Ovary (tissue), 10 donors: ENCODE results near the gene MAPRE3. TPM values are rescaled to one million over a fixed set of nuclear protein-coding genes. Genes with fewer than 3 reads are reported as not detected.
A peak's percentile ranks its signal among the peaks of the same experiment; 100 is the strongest.
"Not testable (repeated sequence)": the region's sequence is repeated elsewhere in the genome, so short reads cannot be mapped to it uniquely, and the experiment has no call there.

ENCODE experiments used
- DNase-seq, 5 donors: peaks; one replicate each; pipeline ENCODE4 v3.0.0-alpha.2; 2019 to 2020
- H3K27ac ChIP-seq, 2 donors: fragments of 200-600 bp; one replicate each; pipeline versions ENCODE4 v1.5.1 to v1.8.0; 2019 to 2022
- H3K27me3 ChIP-seq: fragments of 200-600 bp; one replicate; pipeline ENCODE4 v1.8.0; 2022
- H3K36me3 ChIP-seq: fragments of 200-600 bp; sonication (generic); one replicate; pipeline ENCODE4 v1.5.1; 2019
- H3K4me1 ChIP-seq: one replicate; pipeline ENCODE4 v1.8.1; 2013; ENCODE audit warnings: mild to moderate bottlenecking, moderate library complexity; ENCODE audit not compliant: insufficient read depth
- H3K4me3 ChIP-seq: fragments of 200-600 bp; sonication (generic); one replicate; pipeline ENCODE4 v1.5.1; 2017
- H3K9me3 ChIP-seq, 2 donors: fragments of 200-600 bp in 1 of 2; sonication (generic) in 1 of 2; one replicate each; pipeline versions ENCODE4 v1.5.1 to v1.8.1; 2013 to 2019; ENCODE audit warnings: mild to moderate bottlenecking in 1 of 2, moderate library complexity in 1 of 2
- EP300 ChIP-seq: sonication (generic); formaldehyde crosslinking; IDR thresholded peaks from one replicate; pipeline ENCODE4 v1.6.1; 2017; ENCODE audit warnings: antibody characterized with exemption
- POLR2A ChIP-seq: fragments of 450-650 bp; IDR thresholded peaks from one replicate; pipeline ENCODE4 v1.6.1; 2017; ENCODE audit warnings: antibody characterized with exemption, mild to moderate bottlenecking, moderate library complexity
- WGBS, 3 donors: extraction: QIAGEN DNeasy Blood & Tissue Kit in 1 of 3; methylation state at CpG; one replicate each; pipeline versions ENCODE4 v1.1.5 to v1.1.7; 2013 to 2017; 5-methylcytosine and 5-hydroxymethylcytosine counted together
- intact Hi-C, 4 donors: fragments of 100-400 bp; cut with DNase I; formaldehyde crosslinking; loops; one replicate each; pipeline versions ENCODE4 v1.11.0 to v1.15.1; 2022 to 2023
- long read RNA-seq, 3 donors: library from polyadenylated mRNA in 2 of 3; unstranded in 2 of 3; transcript quantifications; one replicate each; pipeline ENCODE4 v2.0.0 and lab custom pipeline, GENCODE V29; 2021 to 2026
- polyA plus RNA-seq, 2 donors: library from polyadenylated mRNA; stranded (reverse); fragments of 200-250 nt in 1 of 2; fragments of 350-450 nt in 1 of 2; fragmentation: Illumina TruSeq in 1 of 2; extraction: RNeasy Lipid Tissue Mini Kit (QIAGEN cat#74804) in 1 of 2; gene quantifications; one replicate each; pipeline ENCODE4 v1.2.3, GENCODE V29; 2013 to 2014
- total RNA-seq, 7 donors: library from RNA; depleted of rRNA in 2 of 7; stranded (reverse); fragments of >200 nt in 2 of 7; fragmentation: NEBNext Ultra II Directional in 3 of 7; extraction: Animal tissue kit (Norgen Biotek cat#: 25700) in 3 of 7; gene quantifications; one replicate each; pipeline versions ENCODE4 v1.1.0 to v1.2.4, GENCODE V29; 2016 to 2023
- TF ChIP-seq, protein P1 (sequence below), 3 donors: fragments of 450-650 bp in 2 of 3; fragments of 200-600 bp in 1 of 3; IDR thresholded peaks; one replicate each; pipeline versions ENCODE4 v1.5.1 to v1.8.0; 2016 to 2022; ENCODE audit warnings: antibody characterized with exemption in 3 of 3, mild to moderate bottlenecking in 1 of 3
- donor health status: DM: no; HTN: no; CAD: no; lungs with moderate emphysema.
- donor health status: DM: no; HTN: no; CAD: no.
- donor health status: Bipolar disorder and iron deficiency.
- donor health status: DM: yes; HTN: yes; CAD: no.
- donor health status: DM: no; HTN: no; CAD: no.
- donor health status: DM: yes; HTN: yes; CAD: no.

Gene MAPRE3
- total RNA-seq (10 to 100 TPM; 23.8 to 51.8 (median 34.0) TPM), polyA plus RNA-seq (10 to 100 TPM; 34.3 to 45.4 TPM)
- long read RNA-seq, donor 1, transcript MAPRE3-201 (7 exons, 1,892 nt) = major isoform, 110 of 174 reads
- long read RNA-seq, donor 1, transcript MAPRE3-203 (7 exons, 1,801 nt) = minor isoform, 47 of 174 reads
- long read RNA-seq, donor 1, partial matches to known transcripts = 12 of 174 reads
- long read RNA-seq, donor 1, other reads (novel, unspliced or antisense) = 5 of 174 reads
- long read RNA-seq, donor 2, transcript MAPRE3-201 (7 exons, 1,892 nt) = major isoform, 8 of 15 reads
- long read RNA-seq, donor 2, transcript MAPRE3-203 (7 exons, 1,801 nt) = minor isoform, 6 of 15 reads
- long read RNA-seq, donor 2, partial matches to known transcripts = 0 of 15 reads
- long read RNA-seq, donor 2, other reads (novel, unspliced or antisense) = 0 of 15 reads
- long read RNA-seq, donor 3, transcript MAPRE3-201 (7 exons, 1,892 nt) = major isoform, 31 of 76 reads
- long read RNA-seq, donor 3, transcript MAPRE3-203 (7 exons, 1,801 nt) = minor isoform, 13 of 76 reads
- long read RNA-seq, donor 3, partial matches to known transcripts = 8 of 76 reads
- long read RNA-seq, donor 3, other reads (novel, unspliced or antisense) = 24 of 76 reads

DNA sequence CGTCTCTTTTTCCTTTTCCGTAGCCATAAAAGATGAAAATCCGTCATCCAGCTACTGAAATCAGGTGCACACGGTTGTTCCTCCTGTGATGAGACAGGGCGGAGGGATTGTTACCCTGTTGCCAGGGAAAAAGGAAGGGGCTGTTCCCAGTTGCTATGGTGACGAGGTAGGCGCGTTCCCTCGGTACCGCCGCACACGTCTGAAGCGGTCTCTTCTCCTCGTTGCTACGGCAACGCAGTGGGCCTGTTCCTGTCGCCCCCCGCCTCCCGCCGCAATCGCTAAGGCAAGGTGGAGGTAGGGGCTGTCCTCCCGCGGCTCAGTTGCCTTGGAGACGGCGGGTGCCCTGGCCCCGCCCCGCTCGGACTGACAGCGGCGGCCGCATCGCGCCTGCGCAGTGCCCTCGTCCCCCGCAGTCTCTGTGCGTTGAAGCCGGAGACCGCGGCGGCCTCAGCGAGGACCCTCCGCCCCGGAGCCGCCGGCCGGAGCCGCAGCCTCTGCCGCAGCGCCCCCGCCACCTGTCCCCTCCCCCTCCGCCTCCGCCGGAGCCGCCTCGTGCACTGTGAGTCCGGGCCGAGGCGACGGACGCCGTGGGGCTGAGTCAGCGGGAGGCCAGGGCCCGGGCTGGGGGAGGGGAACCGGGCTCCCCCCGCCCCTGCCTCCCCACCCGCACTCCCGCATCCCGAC is at the start of gene MAPRE3:
MAPRE3 (plus strand) TSS at position 394 of the 684 bp plus-strand sequence. CDS start 51,582 bp downstream, outside the sequence.
- peak within 1 kb of the TSS; percentile 76 for H3K4me3 ChIP-seq
- peak; percentile 82 to 90 (median 88) for DNase-seq
- 0 to 1% (median 1%) methylated on average over 38 to 69 of the region's 69 CpGs for WGBS, 3 donors
- TF ChIP-seq EP300 = no peak
- peak; percentile 57 for TF ChIP-seq POLR2A
- intact Hi-C loops = loop anchor here in 2 of 4 donors (10.0 kb wide), 1 partner anchor 114 kb away; the partner anchor contains the start of gene KHK (in 2 of the 2)
- no peaks in the 10 kb centered on the region for H3K27me3 ChIP-seq
- no peaks in the 10 kb centered on the region for H3K36me3 ChIP-seq
- peaks cover 4% of the 10 kb centered on the region for H3K4me1 ChIP-seq
- no peaks in the 10 kb centered on the region for H3K9me3 ChIP-seq
- peak within 1 kb of the TSS; percentile 53 to 89 for H3K27ac ChIP-seq

GRCh38 chr2:26921323-26921722 is 49.1 kb upstream of the MAPRE3 start:
- no peak for DNase-seq
- no peaks in the 10 kb centered on the region for H3K27me3 ChIP-seq
- intact Hi-C loops = loop anchor here in 1 of 4 donors (10.0 kb wide), 1 partner anchor 77 kb away; the partner anchor contains the start of gene DPYSL5
- 80 to 91% (median 85%) methylated on average over 5 of the region's 5 CpGs for WGBS, 3 donors
- no peak overlapping the region for H3K4me3 ChIP-seq
- TF ChIP-seq, protein P1, sequence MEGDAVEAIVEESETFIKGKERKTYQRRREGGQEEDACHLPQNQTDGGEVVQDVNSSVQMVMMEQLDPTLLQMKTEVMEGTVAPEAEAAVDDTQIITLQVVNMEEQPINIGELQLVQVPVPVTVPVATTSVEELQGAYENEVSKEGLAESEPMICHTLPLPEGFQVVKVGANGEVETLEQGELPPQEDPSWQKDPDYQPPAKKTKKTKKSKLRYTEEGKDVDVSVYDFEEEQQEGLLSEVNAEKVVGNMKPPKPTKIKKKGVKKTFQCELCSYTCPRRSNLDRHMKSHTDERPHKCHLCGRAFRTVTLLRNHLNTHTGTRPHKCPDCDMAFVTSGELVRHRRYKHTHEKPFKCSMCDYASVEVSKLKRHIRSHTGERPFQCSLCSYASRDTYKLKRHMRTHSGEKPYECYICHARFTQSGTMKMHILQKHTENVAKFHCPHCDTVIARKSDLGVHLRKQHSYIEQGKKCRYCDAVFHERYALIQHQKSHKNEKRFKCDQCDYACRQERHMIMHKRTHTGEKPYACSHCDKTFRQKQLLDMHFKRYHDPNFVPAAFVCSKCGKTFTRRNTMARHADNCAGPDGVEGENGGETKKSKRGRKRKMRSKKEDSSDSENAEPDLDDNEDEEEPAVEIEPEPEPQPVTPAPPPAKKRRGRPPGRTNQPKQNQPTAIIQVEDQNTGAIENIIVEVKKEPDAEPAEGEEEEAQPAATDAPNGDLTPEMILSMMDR (IDR thresholded peaks at IDR 0.05) = no peak
- TF ChIP-seq EP300 (no peak), POLR2A (no peak)
- H3K9me3 ChIP-seq = no peaks in the 10 kb centered on the region
- H3K27ac ChIP-seq = no peak overlapping the region
- H3K36me3 ChIP-seq = no peaks in the 10 kb centered on the region
- H3K4me1 ChIP-seq = peaks cover 3% of the 10 kb centered on the region

GRCh38 chr2:26922405-26923188 is 47.8 kb upstream of the MAPRE3 start:
- Histone ChIP-seq H3K27ac (no peak overlapping the region), H3K9me3 (no peaks in the 10 kb centered on the region), H3K36me3 (no peaks in the 10 kb centered on the region), H3K27me3 (no peaks in the 10 kb centered on the region), H3K4me3 (no peak overlapping the region), H3K4me1 (peaks cover 3% of the 10 kb centered on the region)
- intact Hi-C loops = loop anchor here in 1 of 4 donors (10.0 kb wide), 1 partner anchor 78 kb away; the partner anchor contains the start of gene DPYSL5
- WGBS, 3 donors = 10 to 14% (median 12%) methylated on average over 8 of the region's 8 CpGs
- TF ChIP-seq, protein P1 (IDR thresholded peaks at IDR 0.05) = peak in 1 of 3 donors; percentile 31
- no peak for TF ChIP-seq POLR2A
- DNase-seq = peak in 4 of 5 donors; percentile 33 to 58 (median 42)

GRCh38 chr2:26923189-26923466 is 47.3 kb upstream of the MAPRE3 start:
- not testable (repeated sequence) for H3K27me3 ChIP-seq, H3K27ac ChIP-seq, DNase-seq, H3K36me3 ChIP-seq, H3K9me3 ChIP-seq, H3K4me1 ChIP-seq, H3K4me3 ChIP-seq
- intact Hi-C loops = loop anchor here in 1 of 4 donors (10.0 kb wide), 1 partner anchor 78 kb away; the partner anchor contains the start of gene DPYSL5
- WGBS, 3 donors = 86 to 90% (median 89%) methylated on average over 1 of the region's 1 CpG

DNA sequence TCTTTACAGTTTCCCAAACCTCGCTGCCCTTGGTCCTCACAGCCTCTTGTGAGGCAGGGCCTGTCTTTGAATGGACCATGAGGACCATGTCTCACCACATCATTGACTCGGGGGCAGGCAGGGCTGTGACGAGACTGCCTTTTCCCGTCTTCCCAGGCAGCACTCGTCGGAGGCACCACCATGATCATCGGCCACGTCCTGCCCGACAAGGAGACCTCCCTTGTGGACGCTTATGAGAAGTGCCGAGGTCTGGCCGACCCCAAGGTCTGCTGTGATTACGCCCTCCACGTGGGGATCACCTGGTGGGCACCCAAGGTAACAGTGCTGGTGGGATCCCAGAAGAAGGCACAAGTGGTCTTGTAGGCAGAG is 45.7 kb upstream of the MAPRE3 start:
- no peak for DNase-seq
- TF ChIP-seq POLR2A (no peak), EP300 (no peak)
- TF ChIP-seq, protein P1 (IDR thresholded peaks at IDR 0.05) = no peak
- intact Hi-C loops = loop anchor here in 1 of 4 donors (10.0 kb wide), 1 partner anchor 80 kb away; the partner anchor contains the start of gene DPYSL5
- WGBS, 3 donors = 95% methylated on average over 14 of the region's 14 CpGs
- Histone ChIP-seq H3K27me3 (no peaks in the 10 kb centered on the region), H3K27ac (no peak overlapping the region), H3K9me3 (no peaks in the 10 kb centered on the region), H3K4me1 (peaks cover 3% of the 10 kb centered on the region), H3K36me3 (no peaks in the 10 kb centered on the region), H3K4me3 (no peak overlapping the region)
